HG03097 (cell line): Measurements from ENCODE around the gene TMEM181.
"Not testable (repeated sequence)": the region's sequence is repeated elsewhere in the genome, so short reads cannot be mapped to it uniquely, and the experiment has no call there.

Source experiments
- ATAC-seq: cut with Tn5 transposase; IDR thresholded peaks from one replicate; pipeline ENCODE4 v1.9.1; 2021; ENCODE audit not compliant: unreplicated experiment, low FRiP score

Gene TMEM181

GRCh38 chr6:158536084-158536890 is 23.6 kb upstream of the TMEM181 start:
- ATAC-seq: no peak

GRCh38 chr6:158536891-158537798 is 22.7 kb upstream of the TMEM181 start:
- ATAC-seq: no peak

- ATAC-seq: no peak
These were observed 21.1 kb upstream of the TMEM181 start for GRCh38 chr6:158538741-158539140.

- no peak for ATAC-seq
These were observed 20.5 kb upstream of the TMEM181 start for GRCh38 chr6:158539413-158539812.

- ATAC-seq: no peak
These were observed 20.0 kb upstream of the TMEM181 start for GRCh38 chr6:158539881-158540280.

GRCh38 chr6:158543606-158544185 is 16.2 kb upstream of the TMEM181 start:
- no peak for ATAC-seq

GRCh38 chr6:158544428-158544827 is 15.5 kb upstream of the TMEM181 start:
- no peak for ATAC-seq

- ATAC-seq: no peak
These were observed 14.6 kb upstream of the TMEM181 start for GRCh38 chr6:158545043-158545966.

GRCh38 chr6:158548418-158549161 is 11.3 kb upstream of the TMEM181 start:
- no peak for ATAC-seq

- no peak for ATAC-seq
These were observed 7.7 kb upstream of the TMEM181 start for GRCh38 chr6:158552055-158552795.

- ATAC-seq: no peak
These were observed 7.1 kb upstream of the TMEM181 start for GRCh38 chr6:158552796-158553138.

- ATAC-seq: no peak
These were observed 5.1 kb upstream of the TMEM181 start for GRCh38 chr6:158554611-158555361.

GRCh38 chr6:158556113-158556512 is 3.8 kb upstream of the TMEM181 start:
- ATAC-seq: no peak

GRCh38 chr6:158557110-158557509 is 2.8 kb upstream of the TMEM181 start:
- ATAC-seq: not testable (repeated sequence)

GRCh38 chr6:158557927-158558326 is 2.0 kb upstream of the TMEM181 start:
- ATAC-seq: no peak

GRCh38 chr6:158558415-158559306 is 1.2 kb upstream of the TMEM181 start:
- no peak for ATAC-seq

GRCh38 chr6:158559338-158559894 is 475 bp upstream of the TMEM181 start:
- no peak for ATAC-seq
